ENCODE results near the gene PRCC.

The PRCC gene

DNA sequence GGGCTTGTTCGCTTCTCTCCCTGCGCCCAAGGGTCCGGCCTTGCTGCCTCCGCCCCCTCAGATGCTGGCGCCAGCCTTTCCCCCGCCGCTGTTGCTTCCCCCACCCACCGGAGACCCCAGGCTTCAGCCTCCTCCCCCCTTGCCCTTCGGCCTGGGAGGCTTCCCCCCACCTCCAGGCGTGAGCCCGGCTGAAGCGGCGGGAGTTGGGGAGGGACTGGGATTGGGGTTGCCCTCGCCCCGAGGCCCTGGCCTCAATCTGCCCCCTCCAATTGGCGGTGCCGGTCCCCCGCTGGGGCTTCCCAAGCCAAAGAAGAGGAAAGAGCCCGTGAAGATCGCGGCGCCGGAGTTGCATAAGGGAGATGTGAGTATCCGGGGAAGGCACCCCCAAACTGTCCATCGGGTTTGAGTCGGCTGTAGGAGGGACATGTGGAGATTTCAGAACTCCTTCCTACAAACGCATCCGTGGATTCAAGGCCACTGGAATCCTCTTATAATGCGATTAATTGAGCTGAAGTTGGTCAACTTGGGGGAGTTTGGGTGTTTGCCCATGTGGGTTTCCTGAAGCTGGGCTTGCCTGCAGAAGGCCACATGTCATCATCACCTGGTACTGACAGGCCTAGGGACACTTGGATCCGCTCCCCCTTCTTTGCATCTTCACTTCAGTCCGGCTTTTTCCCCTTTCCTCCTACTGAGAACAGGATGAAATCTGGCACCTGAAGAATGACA lies 707 bp downstream of the PRCC start:
- Histone ChIP-seq H3K36me3 (ENCODE audit: insufficient read depth, low read length) (peaks cover 11% of the 10 kb centered on the region), H3K4me3 (ENCODE audit: low read length) (peak overlapping the region; percentile 83), H3K4me1 (ENCODE audit: control insufficient read depth, insufficient read depth, low read length) (peaks cover 19% of the 10 kb centered on the region), H3K9ac (ENCODE audit: low read depth, low read length) (peak overlapping the region; percentile 94), H3K9me3 (replicated peaks; ENCODE audit: low read length) (no peaks in the 10 kb centered on the region), H3K4me2 (ENCODE audit: low read length) (peak overlapping the region; percentile 91), H3K27me3 (ENCODE audit: control insufficient read depth, insufficient read depth, low read length) (no peaks in the 10 kb centered on the region)

DNA sequence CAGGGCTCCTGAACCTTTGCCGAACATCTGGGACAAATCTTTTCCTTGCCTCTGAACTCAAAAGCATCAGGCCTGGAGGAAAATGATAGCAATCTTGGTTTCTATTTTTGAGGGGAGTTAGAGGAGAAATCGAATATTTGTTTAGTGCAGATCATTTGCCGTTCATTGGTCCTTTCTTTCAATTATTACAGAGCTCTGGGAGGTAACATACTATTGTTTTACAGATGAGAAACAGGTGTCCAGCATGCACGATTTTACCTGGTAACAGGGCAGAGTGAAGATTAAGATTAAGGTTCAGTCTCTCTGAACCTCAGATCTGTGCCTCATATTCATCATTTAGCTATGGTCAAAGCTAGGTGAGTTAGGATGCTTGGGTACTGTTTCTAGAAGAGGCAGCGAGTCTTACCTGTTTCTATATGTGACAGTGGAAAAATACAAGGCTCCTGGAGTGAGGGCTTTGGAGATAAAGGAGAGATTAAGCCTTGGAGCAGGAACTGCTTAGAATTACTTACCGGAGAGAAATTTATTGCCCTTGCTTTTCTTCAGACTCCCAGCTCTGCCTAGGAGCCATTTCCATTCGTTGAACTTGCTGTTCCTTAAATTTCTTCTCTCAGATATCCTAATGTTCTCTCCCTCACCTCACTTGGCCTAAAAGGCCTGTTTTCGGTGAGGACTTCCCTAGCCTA lies 1.4 kb downstream of the PRCC start:
- Histone ChIP-seq H3K9me3 (replicated peaks; ENCODE audit: low read length) (no peaks in the 10 kb centered on the region), H3K4me3 (ENCODE audit: low read length) (peak overlapping the region; percentile 83), H3K36me3 (ENCODE audit: insufficient read depth, low read length) (peaks cover 14% of the 10 kb centered on the region), H3K4me1 (ENCODE audit: control insufficient read depth, insufficient read depth, low read length) (peaks cover 19% of the 10 kb centered on the region), H3K9ac (ENCODE audit: low read depth, low read length) (peak overlapping the region; percentile 94), H3K4me2 (ENCODE audit: low read length) (peak overlapping the region; percentile 91), H3K27me3 (ENCODE audit: control insufficient read depth, insufficient read depth, low read length) (no peaks in the 10 kb centered on the region)

DNA sequence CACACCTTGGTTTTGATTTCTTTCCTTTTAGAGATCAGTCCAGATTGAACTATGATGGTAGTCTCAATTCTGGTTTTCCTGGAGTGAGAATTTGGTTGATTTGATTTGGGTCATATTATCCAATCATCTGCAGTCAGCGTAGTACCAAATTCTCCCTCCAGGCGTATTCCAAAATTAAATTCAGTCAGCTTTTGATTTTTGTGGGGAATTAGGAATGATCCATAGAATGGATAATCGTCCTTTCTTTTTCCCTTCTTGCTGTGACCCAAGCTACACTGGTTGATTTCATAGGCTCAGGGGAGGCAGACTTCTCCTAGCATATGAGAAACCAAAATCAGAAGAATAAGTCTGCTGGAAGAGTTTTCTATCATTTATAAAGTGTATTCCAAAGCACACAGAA lies 4.9 kb downstream of the PRCC start:
- Histone ChIP-seq H3K36me3 (ENCODE audit: insufficient read depth, low read length) (peaks cover 14% of the 10 kb centered on the region), H3K4me3 (ENCODE audit: low read length) (no peak overlapping the region), H3K4me1 (ENCODE audit: control insufficient read depth, insufficient read depth, low read length) (peaks cover 9% of the 10 kb centered on the region), H3K4me2 (ENCODE audit: low read length) (no peak overlapping the region), H3K27me3 (ENCODE audit: control insufficient read depth, insufficient read depth, low read length) (no peaks in the 10 kb centered on the region), H3K9ac (ENCODE audit: low read depth, low read length) (no peak overlapping the region), H3K9me3 (replicated peaks; ENCODE audit: low read length) (no peaks in the 10 kb centered on the region)

DNA sequence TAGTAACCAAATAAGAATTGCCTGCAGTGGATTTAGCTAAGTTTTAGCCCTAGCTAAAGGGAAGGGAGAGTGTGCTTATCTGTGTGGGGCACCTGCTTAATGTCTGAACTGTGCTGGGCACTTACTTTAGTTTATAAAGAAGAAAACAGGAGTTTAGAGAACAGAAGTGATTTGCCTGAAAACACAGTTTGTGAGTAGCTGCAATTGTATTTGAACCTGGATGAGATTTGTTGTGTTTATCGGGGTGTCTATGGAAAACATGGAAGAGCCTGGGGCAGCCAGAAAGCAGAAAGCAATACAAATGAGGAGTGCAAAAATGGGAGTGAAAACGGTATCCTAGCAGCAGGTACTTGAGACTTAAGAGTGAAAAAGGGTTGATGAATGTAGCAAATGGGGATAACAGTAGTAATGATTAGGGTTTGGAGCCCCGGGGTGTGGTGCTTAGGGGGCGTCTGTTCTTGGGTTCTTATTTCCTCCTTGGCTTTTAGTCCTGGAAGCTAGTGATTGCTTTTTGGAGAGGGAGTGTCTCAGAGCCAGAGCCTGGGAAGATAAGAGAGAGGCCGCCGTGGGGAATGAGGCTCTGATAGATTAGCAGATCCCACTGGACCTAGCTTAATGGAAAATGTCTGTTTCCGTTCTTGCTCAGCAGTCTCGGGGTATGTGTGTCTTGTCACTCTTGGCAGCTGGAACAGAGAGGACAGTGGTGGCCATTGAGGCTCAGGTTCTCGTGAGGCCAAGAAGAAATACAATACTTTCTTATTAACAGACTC lies 5.6 kb downstream of the PRCC start:
- Histone ChIP-seq H3K4me3 (ENCODE audit: low read length) (no peak overlapping the region), H3K4me1 (ENCODE audit: control insufficient read depth, insufficient read depth, low read length) (peaks cover 9% of the 10 kb centered on the region), H3K9ac (ENCODE audit: low read depth, low read length) (no peak overlapping the region), H3K9me3 (replicated peaks; ENCODE audit: low read length) (no peaks in the 10 kb centered on the region), H3K36me3 (ENCODE audit: insufficient read depth, low read length) (peaks cover 14% of the 10 kb centered on the region), H3K4me2 (ENCODE audit: low read length) (no peak overlapping the region), H3K27me3 (ENCODE audit: control insufficient read depth, insufficient read depth, low read length) (no peaks in the 10 kb centered on the region)

DNA sequence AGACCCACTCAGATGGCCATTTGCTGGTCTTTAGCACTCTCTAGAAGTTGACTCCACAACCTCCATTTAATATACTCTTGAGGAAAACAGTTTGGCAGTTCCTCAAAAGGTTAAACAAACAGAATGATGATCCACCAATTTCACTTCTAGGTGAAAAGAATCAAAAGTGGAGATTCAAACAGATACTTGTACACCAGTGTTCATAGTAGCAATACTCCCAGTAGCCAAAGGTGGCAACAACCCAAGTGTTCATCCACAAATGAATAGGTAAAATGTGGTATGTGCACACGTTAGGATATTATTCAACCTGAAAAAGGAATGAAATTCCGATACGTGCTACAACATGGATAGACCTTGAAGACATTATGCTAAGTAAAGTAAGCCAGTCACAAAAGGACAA lies 6.3 kb downstream of the PRCC start:
- Histone ChIP-seq H3K9ac (ENCODE audit: low read depth, low read length) (no peak overlapping the region), H3K27me3 (ENCODE audit: control insufficient read depth, insufficient read depth, low read length) (no peaks in the 10 kb centered on the region), H3K36me3 (ENCODE audit: insufficient read depth, low read length) (peaks cover 14% of the 10 kb centered on the region), H3K4me3 (ENCODE audit: low read length) (no peak overlapping the region), H3K4me1 (ENCODE audit: control insufficient read depth, insufficient read depth, low read length) (peaks cover 7% of the 10 kb centered on the region), H3K9me3 (replicated peaks; ENCODE audit: low read length) (no peaks in the 10 kb centered on the region), H3K4me2 (ENCODE audit: low read length) (no peak overlapping the region)

DNA sequence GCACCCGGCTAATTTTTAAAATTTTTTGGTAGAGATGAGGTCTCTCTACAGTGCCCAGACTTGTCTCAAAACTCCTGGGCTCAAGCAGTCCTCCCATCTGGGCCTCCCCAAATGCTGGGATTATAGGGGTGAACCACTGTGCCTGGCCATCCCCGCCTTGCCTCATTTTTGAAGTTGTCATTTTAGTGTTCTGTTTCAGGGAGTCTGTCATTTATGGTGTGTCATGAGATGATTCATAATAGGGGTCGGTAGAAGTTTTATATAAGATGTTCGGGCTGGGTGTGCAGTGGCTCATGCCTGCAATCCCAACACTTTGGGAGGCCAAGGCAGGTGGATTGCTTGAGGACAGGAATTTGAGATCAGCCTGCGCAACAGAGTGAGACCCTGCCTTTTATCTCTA lies 8.5 kb downstream of the PRCC start:
- peaks cover 10% of the 10 kb centered on the region for H3K36me3 ChIP-seq (ENCODE audit: insufficient read depth, low read length)

DNA sequence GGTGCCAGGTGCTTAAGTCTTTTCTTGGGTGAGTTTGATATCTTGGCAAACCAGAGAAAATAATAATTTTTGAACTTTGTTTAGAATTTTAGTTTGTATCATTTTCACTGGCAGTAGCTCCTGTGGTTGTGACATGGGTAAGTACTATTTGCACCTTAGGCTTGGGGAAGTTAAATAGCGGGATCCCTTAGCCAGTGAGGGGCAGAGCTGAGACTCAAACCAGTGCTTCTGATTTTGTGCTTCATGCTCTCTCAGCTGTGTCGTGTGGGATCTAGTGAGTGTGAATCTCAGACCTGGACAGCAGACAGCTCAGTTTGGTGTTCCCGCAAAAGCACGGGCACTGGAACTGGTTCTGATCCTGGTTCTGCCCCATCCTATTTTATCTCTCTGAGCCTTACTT lies 9.6 kb downstream of the PRCC start:
- H3K4me2 ChIP-seq (ENCODE audit: low read length), result no peak overlapping the region
- no peaks in the 10 kb centered on the region for H3K9me3 ChIP-seq (replicated peaks; ENCODE audit: low read length)
- H3K36me3 ChIP-seq (ENCODE audit: insufficient read depth, low read length), result peaks cover 4% of the 10 kb centered on the region
- no peaks in the 10 kb centered on the region for H3K27me3 ChIP-seq (ENCODE audit: control insufficient read depth, insufficient read depth, low read length)
- peaks cover 13% of the 10 kb centered on the region for H3K4me1 ChIP-seq (ENCODE audit: control insufficient read depth, insufficient read depth, low read length)
- no peak overlapping the region for H3K9ac ChIP-seq (ENCODE audit: low read depth, low read length)
- no peak overlapping the region for H3K4me3 ChIP-seq (ENCODE audit: low read length)

More for the DNA sequence above, 8.5 kb downstream of the PRCC start:
- H3K4me1 ChIP-seq (ENCODE audit: control insufficient read depth, insufficient read depth, low read length), result peaks cover 1% of the 10 kb centered on the region
- H3K9ac ChIP-seq (ENCODE audit: low read depth, low read length), result no peak overlapping the region
- H3K27me3 ChIP-seq (ENCODE audit: control insufficient read depth, insufficient read depth, low read length), result no peaks in the 10 kb centered on the region
- H3K4me2 ChIP-seq (ENCODE audit: low read length), result no peak overlapping the region
- no peak overlapping the region for H3K4me3 ChIP-seq (ENCODE audit: low read length)
- H3K9me3 ChIP-seq (replicated peaks; ENCODE audit: low read length), result no peaks in the 10 kb centered on the region

DNA sequence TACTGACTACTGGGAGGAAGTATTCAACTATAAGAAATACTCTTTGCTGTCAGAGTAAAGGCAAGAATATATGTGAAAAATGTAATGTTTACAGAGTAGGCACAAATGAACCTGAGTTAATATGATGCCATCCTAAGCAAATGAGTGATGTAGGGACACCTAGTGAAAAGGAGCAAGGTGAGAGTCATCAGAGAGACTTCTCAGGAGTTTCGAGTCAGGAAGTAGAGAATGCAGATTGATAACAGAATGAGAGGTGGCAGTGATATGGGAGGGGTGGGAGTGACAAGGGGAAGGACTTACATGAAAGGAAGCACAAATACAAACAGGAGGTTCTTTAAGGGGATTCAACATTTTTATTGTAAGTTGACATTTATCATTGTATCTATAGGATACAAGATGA lies 10.2 kb downstream of the PRCC start:
- no peaks in the 10 kb centered on the region for H3K27me3 ChIP-seq (ENCODE audit: control insufficient read depth, insufficient read depth, low read length)
- H3K4me1 ChIP-seq (ENCODE audit: control insufficient read depth, insufficient read depth, low read length), result peaks cover 16% of the 10 kb centered on the region
- H3K36me3 ChIP-seq (ENCODE audit: insufficient read depth, low read length), result peaks cover 10% of the 10 kb centered on the region
- no peak overlapping the region for H3K4me3 ChIP-seq (ENCODE audit: low read length)
- H3K4me2 ChIP-seq (ENCODE audit: low read length), result no peak overlapping the region
- H3K9me3 ChIP-seq (replicated peaks; ENCODE audit: low read length), result no peaks in the 10 kb centered on the region
- H3K9ac ChIP-seq (ENCODE audit: low read depth, low read length), result no peak overlapping the region

DNA sequence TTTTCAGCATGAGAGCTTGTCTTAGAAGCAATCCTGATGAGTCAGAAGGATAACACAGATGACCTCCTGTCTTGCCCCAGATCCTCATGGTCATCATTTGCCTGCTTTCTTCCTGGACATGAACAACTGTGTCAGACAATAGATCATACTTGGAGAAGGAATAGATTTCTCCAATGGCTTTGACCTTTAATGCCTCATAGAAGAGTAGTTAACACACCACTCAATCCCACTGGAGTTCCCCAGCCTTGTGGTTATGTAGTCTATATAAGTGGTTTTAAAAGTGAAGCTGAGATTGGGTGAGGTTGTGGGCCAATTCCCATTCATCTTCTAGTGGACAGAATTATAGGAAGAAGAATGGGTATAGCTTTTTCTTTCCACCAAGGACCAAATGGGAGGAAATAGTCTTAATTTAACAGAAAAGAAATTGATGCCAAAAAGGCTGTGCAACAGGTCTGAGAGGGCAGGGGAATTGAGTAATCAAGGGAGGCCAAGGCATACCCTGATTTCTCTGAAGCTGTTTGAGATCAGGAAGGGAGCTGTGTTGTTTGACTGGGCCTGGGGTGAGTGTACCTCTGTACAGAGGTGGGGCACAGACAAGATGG lies 14.4 kb downstream of the PRCC start:
- no peaks in the 10 kb centered on the region for H3K27me3 ChIP-seq (ENCODE audit: control insufficient read depth, insufficient read depth, low read length)
- no peak overlapping the region for H3K9ac ChIP-seq (ENCODE audit: low read depth, low read length)
- no peaks in the 10 kb centered on the region for H3K9me3 ChIP-seq (replicated peaks; ENCODE audit: low read length)
- peak overlapping the region; percentile 15 for H3K4me2 ChIP-seq (ENCODE audit: low read length)
- peaks cover 34% of the 10 kb centered on the region for H3K36me3 ChIP-seq (ENCODE audit: insufficient read depth, low read length)
- no peak overlapping the region for H3K4me3 ChIP-seq (ENCODE audit: low read length)
- H3K4me1 ChIP-seq (ENCODE audit: control insufficient read depth, insufficient read depth, low read length), result peaks cover 16% of the 10 kb centered on the region

DNA sequence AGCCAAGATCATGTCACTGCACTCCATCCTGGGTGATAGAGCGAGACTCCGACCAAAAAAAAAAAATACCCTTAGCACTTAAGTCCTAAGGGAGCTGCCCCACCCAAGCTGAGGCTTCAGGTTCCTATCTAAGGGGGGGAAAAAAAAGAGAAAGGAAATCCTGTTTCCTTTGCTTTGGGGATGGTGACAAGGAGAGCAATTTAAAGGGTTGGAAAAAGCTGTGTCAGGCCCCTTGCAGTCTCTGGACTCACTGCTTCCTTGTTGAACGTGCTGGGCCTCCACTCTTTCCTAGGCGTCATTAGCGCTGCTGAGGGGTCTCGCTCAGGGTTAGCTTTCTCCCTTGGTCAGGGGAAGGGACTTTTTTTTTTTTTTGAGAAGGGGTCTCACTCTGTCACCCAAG lies 18.1 kb downstream of the PRCC start:
- H3K4me3 ChIP-seq (ENCODE audit: low read length), result no peak overlapping the region
- H3K4me1 ChIP-seq (ENCODE audit: control insufficient read depth, insufficient read depth, low read length), result peaks cover 16% of the 10 kb centered on the region
- no peaks in the 10 kb centered on the region for H3K9me3 ChIP-seq (replicated peaks; ENCODE audit: low read length)
- H3K4me2 ChIP-seq (ENCODE audit: low read length), result no peak overlapping the region
- no peak overlapping the region for H3K9ac ChIP-seq (ENCODE audit: low read depth, low read length)
- peaks cover 53% of the 10 kb centered on the region for H3K36me3 ChIP-seq (ENCODE audit: insufficient read depth, low read length)
- H3K27me3 ChIP-seq (ENCODE audit: control insufficient read depth, insufficient read depth, low read length), result no peaks in the 10 kb centered on the region

DNA sequence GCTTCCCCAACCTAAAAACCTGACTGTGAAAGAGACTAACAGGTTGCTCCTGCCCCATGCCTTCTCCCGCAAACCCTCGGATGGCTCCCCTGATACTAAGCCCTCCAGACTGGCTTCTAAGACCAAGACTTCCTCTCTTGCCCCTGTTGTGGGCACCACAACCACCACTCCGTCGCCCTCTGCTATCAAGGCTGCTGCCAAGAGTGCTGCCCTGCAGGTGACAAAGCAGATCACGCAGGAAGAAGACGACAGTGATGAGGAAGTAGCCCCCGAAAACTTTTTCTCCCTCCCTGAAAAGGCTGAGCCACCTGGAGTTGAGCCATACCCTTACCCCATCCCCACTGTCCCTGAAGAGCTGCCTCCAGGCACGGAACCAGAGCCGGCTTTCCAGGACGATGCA lies 19.3 kb downstream of the PRCC start:
- Histone ChIP-seq H3K27me3 (ENCODE audit: control insufficient read depth, insufficient read depth, low read length) (no peaks in the 10 kb centered on the region), H3K4me3 (ENCODE audit: low read length) (no peak overlapping the region), H3K4me2 (ENCODE audit: low read length) (no peak overlapping the region), H3K36me3 (ENCODE audit: insufficient read depth, low read length) (peaks cover 62% of the 10 kb centered on the region), H3K9ac (ENCODE audit: low read depth, low read length) (no peak overlapping the region), H3K9me3 (replicated peaks; ENCODE audit: low read length) (no peaks in the 10 kb centered on the region), H3K4me1 (ENCODE audit: control insufficient read depth, insufficient read depth, low read length) (peaks cover 6% of the 10 kb centered on the region)
